Keratinocyte (primary cell): ENCODE measurements around the gene ELOVL6. TPM values are rescaled to one million over a fixed set of nuclear protein-coding genes. Genes with fewer than 3 reads are reported as not detected.

Source experiments
- DNase-seq: peaks from one replicate; pipeline ENCODE4 v3.0.0-alpha.2; 2011; ENCODE audit warnings: low read depth, missing footprints, low spot score
- FAIRE-seq: peaks from 2 replicates; lab custom pipeline; 2011; peaks lifted over from hg19 to GRCh38; lab: Jason Lieb, UNC
- H2AFZ ChIP-seq: 2 replicates; pipeline ENCODE4 v1.6.0; 2012; ENCODE audit warnings: low read length, control low read depth, inconsistent platforms; ENCODE audit not compliant: control insufficient read depth
- H3K27ac ChIP-seq: 2 replicates; pipeline ENCODE4 v1.5.1; 2011; ENCODE audit warnings: low read length; ENCODE audit not compliant: control insufficient read depth, insufficient read depth
- H3K27me3 ChIP-seq: 3 replicates; pipeline ENCODE4 v1.6.0; 2011; ENCODE audit warnings: low read length; ENCODE audit not compliant: control insufficient read depth, insufficient read depth; ENCODE audit errors: extremely low read depth
- H3K36me3 ChIP-seq, 2 experiments: 2 replicates in 1 of 2; 3 replicates in 1 of 2; pipeline ENCODE4 v1.5.1; 2011; ENCODE audit warnings: low read length in 2 of 2, mild to moderate bottlenecking in 1 of 2; ENCODE audit not compliant: control insufficient read depth in 2 of 2, insufficient read depth in 2 of 2; ENCODE audit errors: extremely low read depth in 1 of 2
- H3K4me1 ChIP-seq: 3 replicates; pipeline ENCODE4 v1.5.1; 2011; ENCODE audit warnings: low read length; ENCODE audit not compliant: control insufficient read depth, insufficient read depth; ENCODE audit errors: extremely low read depth
- H3K4me2 ChIP-seq: 3 replicates; pipeline ENCODE4 v1.6.0; 2011; ENCODE audit warnings: low read depth, low read length; ENCODE audit not compliant: control insufficient read depth, insufficient read depth; ENCODE audit errors: extremely low read depth
- H3K4me3 ChIP-seq, 3 experiments: fragments of 200-600 bp in 1 of 3; sonication (generic) in 1 of 3; 2 replicates in 2 of 3; 3 replicates in 1 of 3; pipeline ENCODE4 v1.5.1; 2011 to 2016; ENCODE audit warnings: low read length in 3 of 3, mild to moderate bottlenecking in 3 of 3, control low read depth in 2 of 3, inconsistent platforms in 1 of 3, low read depth in 1 of 3, mixed read lengths in 1 of 3, mixed run types in 1 of 3, moderate library complexity in 1 of 3; ENCODE audit not compliant: control insufficient read depth in 2 of 3, insufficient read depth in 2 of 3; ENCODE audit errors: extremely low read depth in 1 of 3
- H3K79me2 ChIP-seq: 2 replicates; pipeline ENCODE4 v1.6.0; 2012; ENCODE audit warnings: low read length; ENCODE audit not compliant: control insufficient read depth, insufficient read depth
- H3K9ac ChIP-seq: 3 replicates; pipeline ENCODE4 v1.6.0; 2011; ENCODE audit warnings: low read length; ENCODE audit not compliant: control insufficient read depth, insufficient read depth; ENCODE audit errors: extremely low read depth
- H3K9me1 ChIP-seq: 3 replicates; pipeline ENCODE4 v1.6.0; 2011; ENCODE audit warnings: low read length; ENCODE audit not compliant: control insufficient read depth, insufficient read depth; ENCODE audit errors: extremely low read depth
- H3K9me3 ChIP-seq: 2 replicates; pipeline ENCODE4 v1.5.1; 2012; ENCODE audit warnings: low read depth, low read length; ENCODE audit not compliant: control insufficient read depth
- H4K20me1 ChIP-seq: 3 replicates; pipeline ENCODE4 v1.6.0; 2011; ENCODE audit warnings: low read length; ENCODE audit not compliant: control insufficient read depth, insufficient read depth; ENCODE audit errors: extremely low read depth
- EZH2 ChIP-seq: IDR thresholded peaks from one replicate; pipeline ENCODE4 v1.6.1; 2012; ENCODE audit warnings: inconsistent platforms, mild to moderate bottlenecking, low read length, moderate library complexity
- dilution Hi-C: fragments of 300-500 bp; cut with MboI; formaldehyde crosslinking; loops from one replicate; pipeline ENCODE4 v1.7.0; 2020; ENCODE audit warnings: low sequenced_read_pairs; ENCODE audit not compliant: extremely low pct_ligation_motif_present
- polyA plus RNA-seq, 5 experiments: library from polyadenylated mRNA; depleted of rRNA in 3 of 5; stranded (reverse) in 3 of 5; stranded (forward) in 1 of 5; unstranded in 1 of 5; fragments of >200 nt; gene quantifications; 1 replicate in 1 of 5; 2 replicates in 3 of 5; 3 replicates in 1 of 5; pipeline versions ENCODE4 v1.2.1 to v1.2.3, GENCODE V29; 2011 to 2012; ENCODE audit warnings: missing spikeins in 2 of 5, low read depth in 1 of 5, low replicate concordance in 1 of 5
- TF ChIP-seq, protein P1 (sequence below), 3 experiments: IDR thresholded peaks in 1 of 3; conservative IDR thresholded peaks in 1 of 3; optimal IDR thresholded peaks in 1 of 3; 2 replicates in 2 of 3; 3 replicates in 1 of 3; pipeline versions ENCODE3 to v1.5.1; 2011; ENCODE audit warnings: low read length in 3 of 3, mild to moderate bottlenecking in 3 of 3, moderate library complexity in 2 of 3, control low read depth in 1 of 3, inconsistent platforms in 1 of 3; ENCODE audit not compliant: insufficient read depth in 2 of 3; ENCODE audit errors: extremely low read depth in 1 of 3

ELOVL6 gene
- polyA plus RNA-seq, 1 donor (not counting 4 experiments of a cell fraction or from before 2014, with no cell fraction given): 65.9 TPM

DNA sequence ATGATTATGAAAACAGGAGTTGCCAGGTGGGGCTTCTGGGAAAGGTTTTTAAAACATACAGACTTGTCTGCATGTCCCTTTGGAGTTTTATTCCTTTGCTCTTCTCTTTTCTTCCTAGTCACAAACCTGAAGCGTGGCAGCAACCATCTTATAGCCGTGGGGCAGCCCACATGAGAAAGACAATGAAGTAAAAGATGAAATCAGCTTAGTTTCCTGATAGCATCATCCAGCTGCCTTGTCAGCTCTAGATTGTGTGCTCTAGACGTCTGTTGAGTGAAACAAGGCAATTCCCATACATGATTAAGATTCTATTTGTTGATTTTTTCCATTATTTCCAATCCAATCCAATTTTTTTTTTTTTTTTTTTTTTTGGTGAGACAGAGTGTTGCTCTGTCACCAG is 68.9 kb downstream of the ELOVL6 start:
- peaks cover 33% of the 10 kb centered on the region for H3K79me2 ChIP-seq
- peaks cover 24% of the 10 kb centered on the region for H3K4me1 ChIP-seq
- H3K4me3 ChIP-seq: no peak overlapping the region
- DNase-seq: no peak
- no peaks in the 10 kb centered on the region for H3K27me3 ChIP-seq
- no peak overlapping the region for H2AFZ ChIP-seq
- H4K20me1 ChIP-seq: no peaks in the 10 kb centered on the region
- H3K9me3 ChIP-seq: no peaks in the 10 kb centered on the region
- peaks cover 0 to 3% of the 10 kb centered on the region in 2 experiments for H3K36me3 ChIP-seq
- TF ChIP-seq EZH2: no peak
- TF ChIP-seq, protein P1, sequence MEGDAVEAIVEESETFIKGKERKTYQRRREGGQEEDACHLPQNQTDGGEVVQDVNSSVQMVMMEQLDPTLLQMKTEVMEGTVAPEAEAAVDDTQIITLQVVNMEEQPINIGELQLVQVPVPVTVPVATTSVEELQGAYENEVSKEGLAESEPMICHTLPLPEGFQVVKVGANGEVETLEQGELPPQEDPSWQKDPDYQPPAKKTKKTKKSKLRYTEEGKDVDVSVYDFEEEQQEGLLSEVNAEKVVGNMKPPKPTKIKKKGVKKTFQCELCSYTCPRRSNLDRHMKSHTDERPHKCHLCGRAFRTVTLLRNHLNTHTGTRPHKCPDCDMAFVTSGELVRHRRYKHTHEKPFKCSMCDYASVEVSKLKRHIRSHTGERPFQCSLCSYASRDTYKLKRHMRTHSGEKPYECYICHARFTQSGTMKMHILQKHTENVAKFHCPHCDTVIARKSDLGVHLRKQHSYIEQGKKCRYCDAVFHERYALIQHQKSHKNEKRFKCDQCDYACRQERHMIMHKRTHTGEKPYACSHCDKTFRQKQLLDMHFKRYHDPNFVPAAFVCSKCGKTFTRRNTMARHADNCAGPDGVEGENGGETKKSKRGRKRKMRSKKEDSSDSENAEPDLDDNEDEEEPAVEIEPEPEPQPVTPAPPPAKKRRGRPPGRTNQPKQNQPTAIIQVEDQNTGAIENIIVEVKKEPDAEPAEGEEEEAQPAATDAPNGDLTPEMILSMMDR (optimal IDR thresholded peaks at IDR 0.05 in 1 of 3, IDR thresholded peaks at IDR 0.05 in 1 of 3, conservative IDR thresholded peaks at IDR 0.05 in 1 of 3; ENCODE audit: extremely low read depth in 1 of 3, insufficient read depth in 2 of 3, low read length in 3 of 3): no peak
- no peaks in the 10 kb centered on the region for H3K9me1 ChIP-seq
- FAIRE-seq: no peak
- H3K9ac ChIP-seq: peak overlapping the region; percentile 26
- H3K4me2 ChIP-seq: peak overlapping the region; percentile 18
- H3K27ac ChIP-seq: peak overlapping the region; percentile 77
- dilution Hi-C loops: no loop called here

DNA sequence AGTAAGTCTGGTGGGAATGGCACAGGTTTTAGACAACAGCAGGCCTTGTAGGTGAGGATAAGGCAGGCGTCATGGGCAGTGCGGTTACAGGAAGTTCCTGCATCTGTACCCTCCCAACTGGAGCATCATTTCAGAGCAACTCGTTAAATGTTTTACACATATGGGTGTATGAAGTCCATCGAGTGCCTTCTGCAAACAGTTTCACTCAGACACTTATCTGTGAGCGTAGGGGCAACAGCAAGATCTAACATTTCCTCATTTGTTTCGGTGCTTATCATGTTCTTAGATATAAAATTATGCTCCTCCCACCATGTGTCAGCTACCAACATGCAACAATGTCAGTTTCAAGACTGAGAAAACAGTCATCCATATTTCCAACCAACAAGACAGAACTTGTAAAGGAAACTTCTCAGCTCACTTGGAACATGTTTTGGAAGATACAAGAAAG is 69.9 kb downstream of the ELOVL6 start:
- H3K4me1 ChIP-seq: peaks cover 24% of the 10 kb centered on the region
- peak overlapping the region; percentile 2 for H2AFZ ChIP-seq
- no peak overlapping the region for H3K4me3 ChIP-seq
- no peaks in the 10 kb centered on the region for H4K20me1 ChIP-seq
- DNase-seq: peak; percentile 66
- no peaks in the 10 kb centered on the region for H3K9me3 ChIP-seq
- H3K4me2 ChIP-seq: peak overlapping the region; percentile 16
- dilution Hi-C loops: no loop called here
- peaks cover 36% of the 10 kb centered on the region for H3K79me2 ChIP-seq
- peaks cover 0 to 3% of the 10 kb centered on the region in 2 experiments for H3K36me3 ChIP-seq
- no peaks in the 10 kb centered on the region for H3K9me1 ChIP-seq
- H3K9ac ChIP-seq: no peak overlapping the region
- FAIRE-seq: peak; percentile 94
- H3K27ac ChIP-seq: peak overlapping the region; percentile 77
- TF ChIP-seq, protein P1 (optimal IDR thresholded peaks at IDR 0.05 in 1 of 3, IDR thresholded peaks at IDR 0.05 in 1 of 3, conservative IDR thresholded peaks at IDR 0.05 in 1 of 3; ENCODE audit: extremely low read depth in 1 of 3, insufficient read depth in 2 of 3, low read length in 3 of 3): no peak
- TF ChIP-seq EZH2: no peak
- H3K27me3 ChIP-seq: no peaks in the 10 kb centered on the region
